Measurements from ENCODE around the gene SRGAP1.
"Not testable (repeated sequence)": the region's sequence is repeated elsewhere in the genome, so short reads cannot be mapped to it uniquely, and the experiment has no call there.

Gene SRGAP1

DNA sequence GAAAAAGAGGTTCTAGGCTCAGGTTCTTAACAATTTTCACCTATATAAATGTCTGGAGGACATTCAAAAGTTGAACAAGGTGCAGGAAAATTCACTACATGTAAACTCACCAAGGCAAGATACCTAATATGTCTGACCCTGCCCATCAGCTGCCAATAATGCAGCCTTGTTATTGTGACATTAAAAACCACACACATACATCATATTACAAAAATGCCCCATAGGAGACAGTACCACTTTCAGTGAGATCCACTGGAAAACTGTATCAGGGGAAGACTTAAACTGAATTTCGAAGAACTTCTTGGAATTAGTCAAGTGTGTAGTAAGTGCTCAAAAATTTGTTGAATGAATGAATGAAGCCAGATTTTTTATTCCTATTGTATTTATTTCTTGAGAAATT lies 294.5 kb downstream of the SRGAP1 start:
- in situ Hi-C loops (cut with MboI; ENCODE audit: low sequenced_read_pairs) = no loop called here

DNA sequence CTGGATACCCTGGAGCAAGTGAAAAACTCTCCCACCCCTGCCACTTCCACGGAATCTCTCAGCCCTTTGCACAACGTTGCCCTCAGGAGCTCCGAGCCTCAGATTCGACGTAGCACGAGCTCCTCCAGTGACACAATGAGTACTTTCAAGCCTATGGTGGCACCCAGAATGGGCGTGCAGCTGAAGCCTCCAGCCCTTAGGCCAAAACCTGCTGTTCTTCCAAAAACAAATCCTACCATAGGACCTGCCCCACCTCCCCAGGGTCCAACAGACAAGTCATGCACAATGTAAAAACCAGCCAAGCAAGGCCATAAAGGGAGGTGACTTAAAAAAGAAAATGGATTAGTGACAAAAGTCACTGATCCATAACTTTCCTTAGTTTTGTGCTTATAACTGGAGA lies 297.9 kb downstream of the SRGAP1 start:
- in situ Hi-C loops (cut with MboI; ENCODE audit: low sequenced_read_pairs) = no loop called here

DNA sequence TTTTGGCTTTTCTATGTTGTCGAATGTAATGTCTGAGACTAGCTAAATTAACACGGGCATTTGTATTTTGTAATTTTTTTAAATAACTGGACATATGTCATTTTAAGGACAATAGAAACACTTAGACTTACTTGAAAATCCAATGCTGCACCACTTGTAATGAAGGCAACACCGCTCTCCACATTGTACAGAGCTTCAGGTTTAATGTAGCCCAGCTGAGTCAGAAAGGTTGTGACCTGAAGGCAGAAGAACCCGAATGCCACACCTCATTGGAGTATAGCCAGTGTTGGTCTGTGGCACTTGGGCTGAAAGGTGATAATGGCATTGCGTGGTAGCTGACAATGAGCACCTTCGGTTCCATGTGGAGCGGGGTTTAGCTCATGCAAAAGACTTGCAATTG lies 298.3 kb downstream of the SRGAP1 start:
- in situ Hi-C loops (cut with MboI; ENCODE audit: low sequenced_read_pairs) = no loop called here

- in situ Hi-C loops (cut with MboI; ENCODE audit: low sequenced_read_pairs) = no loop called here
Observed at GRCh38 chr12:64145226-64145625, 300.7 kb downstream of the SRGAP1 start.

- in situ Hi-C loops (cut with MboI; ENCODE audit: low sequenced_read_pairs) = no loop called here
Observed at GRCh38 chr12:64147011-64147631, 302.6 kb downstream of the SRGAP1 start.

GRCh38 chr12:64147875-64148274 lies 303.4 kb downstream of the SRGAP1 start:
- in situ Hi-C loops (cut with MboI; ENCODE audit: low sequenced_read_pairs) = no loop called here

- in situ Hi-C loops (cut with MboI; ENCODE audit: low sequenced_read_pairs) = no loop called here
Observed at GRCh38 chr12:64154677-64155076, 310.2 kb downstream of the SRGAP1 start.

DNA sequence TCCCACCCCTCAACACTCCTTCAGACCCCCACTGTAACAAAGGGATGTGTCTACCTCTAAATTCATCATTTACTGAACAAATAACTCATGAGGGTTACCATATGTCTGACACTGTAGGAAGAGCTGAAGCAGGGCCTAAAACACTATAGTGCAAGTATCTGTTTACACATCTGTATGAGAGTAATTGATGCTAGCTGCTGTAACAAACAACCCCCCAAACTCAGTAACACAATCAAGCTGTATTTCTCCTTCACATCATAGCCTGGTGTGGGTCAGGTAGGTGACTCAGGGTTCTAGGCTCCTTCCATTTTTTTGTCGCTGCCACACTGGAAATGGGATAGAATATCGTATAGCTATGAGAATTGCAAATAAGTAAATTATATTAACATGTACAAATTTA lies 312.6 kb downstream of the SRGAP1 start:
- in situ Hi-C loops (cut with MboI; ENCODE audit: low sequenced_read_pairs) = no loop called here

- in situ Hi-C loops (cut with MboI; ENCODE audit: low sequenced_read_pairs) = no loop called here
Observed at GRCh38 chr12:64160021-64160710, 315.7 kb downstream of the SRGAP1 start.

GRCh38 chr12:64160711-64161060 lies 316.2 kb downstream of the SRGAP1 start:
- in situ Hi-C loops (cut with MboI; ENCODE audit: low sequenced_read_pairs) = no loop called here

DNA sequence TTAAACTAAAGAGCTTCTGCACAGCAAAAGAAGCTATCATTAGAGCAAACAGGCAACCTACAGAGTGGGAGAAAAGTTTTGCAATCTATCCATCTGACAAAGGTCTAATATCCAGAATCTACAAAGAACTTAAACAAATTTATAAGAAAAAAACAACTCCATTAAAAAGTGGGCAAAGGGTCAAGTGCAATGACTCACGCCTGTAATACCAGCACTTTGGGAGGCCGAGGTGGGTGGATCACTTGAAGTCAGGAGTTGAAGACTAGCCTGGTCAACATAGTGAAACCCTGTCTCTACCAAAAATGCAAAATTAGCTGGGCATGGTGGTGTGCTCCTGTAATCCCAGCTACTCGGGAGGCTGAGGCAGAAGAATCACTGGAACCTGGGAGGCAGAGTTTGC lies 322.1 kb downstream of the SRGAP1 start:
- in situ Hi-C loops (cut with MboI; ENCODE audit: low sequenced_read_pairs) = not testable (repeated sequence)

DNA sequence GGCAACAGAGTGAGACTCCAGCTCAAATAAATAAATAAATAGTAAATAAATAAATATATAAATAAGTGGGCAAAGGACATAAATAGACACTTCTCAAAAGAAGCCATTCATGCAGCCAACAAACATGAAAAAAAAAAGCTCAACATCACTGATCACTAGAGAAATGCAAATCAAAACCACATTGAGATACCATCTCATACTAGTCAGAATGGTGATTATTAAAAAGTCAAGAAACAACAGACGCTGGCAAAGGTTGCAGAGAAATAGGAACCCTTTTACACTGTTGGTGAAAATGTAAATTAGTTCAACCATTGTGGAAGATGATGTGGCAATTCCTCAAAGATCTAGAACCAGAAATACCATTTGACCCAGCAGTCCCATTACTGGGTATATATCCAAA lies 322.5 kb downstream of the SRGAP1 start:
- in situ Hi-C loops (cut with MboI; ENCODE audit: low sequenced_read_pairs) = not testable (repeated sequence)

DNA sequence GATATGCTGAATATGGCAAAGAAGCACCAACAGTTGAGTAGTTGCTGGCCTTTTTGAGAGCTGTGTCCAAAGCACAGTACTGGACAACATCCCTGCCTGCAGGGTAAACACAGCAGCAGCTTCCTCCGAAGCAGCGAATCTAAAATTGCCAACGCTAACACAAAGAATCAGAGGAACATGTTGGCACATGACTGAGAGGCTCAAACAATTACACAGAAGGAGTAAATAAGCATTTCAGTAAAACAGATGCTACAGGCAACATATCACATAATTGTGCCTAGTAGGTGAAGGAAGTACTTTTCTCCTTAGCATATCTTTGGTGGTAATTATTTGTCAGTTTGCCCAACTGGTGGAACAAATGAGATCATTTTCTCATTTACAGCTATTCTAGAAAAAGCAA lies 325.5 kb downstream of the SRGAP1 start:
- in situ Hi-C loops (cut with MboI; ENCODE audit: low sequenced_read_pairs) = no loop called here

GRCh38 chr12:64170730-64171129 lies 326.2 kb downstream of the SRGAP1 start:
- in situ Hi-C loops (cut with MboI; ENCODE audit: low sequenced_read_pairs) = no loop called here

GRCh38 chr12:64171715-64172114 lies 327.2 kb downstream of the SRGAP1 start:
- in situ Hi-C loops (cut with MboI; ENCODE audit: low sequenced_read_pairs) = no loop called here

GRCh38 chr12:64172143-64172970 lies 327.9 kb downstream of the SRGAP1 start:
- in situ Hi-C loops (cut with MboI; ENCODE audit: low sequenced_read_pairs) = no loop called here

- in situ Hi-C loops (cut with MboI; ENCODE audit: low sequenced_read_pairs) = no loop called here
Observed at GRCh38 chr12:64173456-64173855, 329.0 kb downstream of the SRGAP1 start.

DNA sequence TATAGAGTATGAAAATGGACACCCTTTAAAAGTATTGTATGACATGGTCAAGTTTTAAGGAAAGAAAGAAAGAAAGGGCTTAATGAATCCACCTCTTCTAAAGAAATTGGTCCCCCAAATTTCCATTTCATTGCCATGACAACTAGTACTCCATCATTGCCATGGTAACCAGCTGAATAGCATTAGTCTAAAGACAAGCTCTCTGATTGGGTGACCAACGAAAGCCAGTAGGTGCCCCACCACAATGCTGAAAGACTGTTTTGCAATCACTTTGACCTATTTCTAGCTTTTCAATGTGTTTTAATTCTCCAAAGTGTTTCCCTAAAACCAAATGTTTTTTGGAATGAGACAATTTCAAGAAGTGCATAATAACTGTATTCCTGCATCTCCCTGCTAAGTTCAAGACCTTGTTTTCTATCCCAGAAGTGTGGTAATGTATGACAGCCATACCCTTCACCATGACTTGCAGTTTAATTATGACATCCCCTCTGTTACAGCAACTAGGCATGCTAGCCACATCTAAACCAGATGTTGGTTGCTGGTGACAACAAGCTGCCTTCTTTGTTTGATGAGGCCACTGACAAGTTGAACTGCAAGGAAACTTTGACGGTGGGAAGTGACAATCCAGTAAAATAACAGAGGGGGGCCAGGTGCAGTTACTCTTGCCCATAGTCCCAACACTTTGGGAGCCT lies 330.9 kb downstream of the SRGAP1 start:
- in situ Hi-C loops (cut with MboI; ENCODE audit: low sequenced_read_pairs) = no loop called here

- in situ Hi-C loops (cut with MboI; ENCODE audit: low sequenced_read_pairs) = no loop called here
Observed at GRCh38 chr12:64177001-64177400, 332.5 kb downstream of the SRGAP1 start.

DNA sequence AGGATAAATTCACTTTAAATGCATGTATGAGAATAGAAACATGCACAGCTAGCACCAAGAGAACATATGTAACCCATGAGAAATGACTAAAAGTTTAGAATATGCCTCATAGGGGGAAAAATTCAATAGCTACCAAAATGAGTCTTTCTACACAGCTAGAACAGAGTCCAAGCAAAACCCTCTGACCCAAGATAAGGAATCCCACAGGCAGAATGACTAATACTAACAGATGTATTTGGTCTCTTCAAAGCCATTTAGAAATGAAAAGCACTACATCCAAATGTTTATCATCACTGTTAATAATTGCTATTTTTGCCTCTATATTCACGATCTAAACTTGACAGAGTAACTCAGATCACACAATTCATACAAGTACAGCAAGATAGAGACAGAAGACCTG lies 333.6 kb downstream of the SRGAP1 start:
- in situ Hi-C loops (cut with MboI; ENCODE audit: low sequenced_read_pairs) = no loop called here

- in situ Hi-C loops (cut with MboI; ENCODE audit: low sequenced_read_pairs) = no loop called here
Observed at GRCh38 chr12:64180951-64181350, 336.5 kb downstream of the SRGAP1 start.

All from hTERT RPE-1 (cell line).